Mesendoderm (in vitro differentiated cells): Measurements from ENCODE around the gene MAP4K2.
A peak's percentile ranks its signal among the peaks of the same experiment; 100 is the strongest.

Experiments
- DNase-seq: peaks from one replicate; pipeline ENCODE4 v3.0.0; 2013
- H2AK5ac ChIP-seq: 2 replicates; pipeline ENCODE4 v1.6.1; 2013; ENCODE audit warnings: low read length, inconsistent platforms
- H2BK120ac ChIP-seq: 2 replicates; pipeline ENCODE4 v1.6.1; 2013; ENCODE audit warnings: low read depth, mild to moderate bottlenecking, low read length, moderate library complexity, mixed read lengths
- H2BK15ac ChIP-seq: replicated peaks from 2 replicates; pipeline ENCODE4 v1.6.1; 2013; ENCODE audit warnings: low read depth, mild to moderate bottlenecking, moderate library complexity
- H2BK5ac ChIP-seq: 2 replicates; pipeline ENCODE4 v1.6.1; 2013; ENCODE audit warnings: low read length, inconsistent platforms
- H3K18ac ChIP-seq: 2 replicates; pipeline ENCODE4 v1.6.1; 2013; ENCODE audit warnings: mild to moderate bottlenecking, low read length, mixed read lengths
- H3K23ac ChIP-seq: one replicate; pipeline ENCODE4 v1.6.1; 2013; ENCODE audit warnings: low read length
- H3K27ac ChIP-seq: 2 replicates; pipeline ENCODE4 v1.5.1; 2013; ENCODE audit warnings: low read depth, mild to moderate bottlenecking, inconsistent platforms, low read length, moderate library complexity
- H3K27me3 ChIP-seq: 2 replicates; pipeline ENCODE4 v1.6.1; 2013; ENCODE audit warnings: low read length, control low read depth, mild to moderate bottlenecking, inconsistent platforms; ENCODE audit not compliant: insufficient read depth, poor library complexity
- H3K36me3 ChIP-seq: 2 replicates; pipeline ENCODE4 v1.6.1; 2013; ENCODE audit warnings: low read length, inconsistent platforms; ENCODE audit not compliant: control insufficient read depth, insufficient read depth
- H3K4ac ChIP-seq: one replicate; pipeline ENCODE4 v1.6.1; 2013; ENCODE audit warnings: low read depth, mild to moderate bottlenecking, low read length, moderate library complexity
- H3K4me1 ChIP-seq: 2 replicates; pipeline ENCODE4 v1.6.1; 2013; ENCODE audit warnings: low read depth, low read length, inconsistent platforms; ENCODE audit not compliant: control insufficient read depth
- H3K4me2 ChIP-seq: 2 replicates; pipeline ENCODE4 v1.6.1; 2013; ENCODE audit warnings: low read length
- H3K4me3 ChIP-seq: 2 replicates; pipeline ENCODE4 v1.5.1; 2013; ENCODE audit warnings: mild to moderate bottlenecking, low read length
- H3K56ac ChIP-seq: one replicate; pipeline ENCODE4 v1.6.1; 2013; ENCODE audit warnings: low read length
- H3K79me1 ChIP-seq: 2 replicates; pipeline ENCODE4 v1.6.1; 2013; ENCODE audit warnings: low read length, inconsistent platforms
- H3K79me2 ChIP-seq: 2 replicates; pipeline ENCODE4 v1.6.1; 2013; ENCODE audit warnings: mild to moderate bottlenecking, low read length; ENCODE audit not compliant: control insufficient read depth, insufficient read depth
- H3K9ac ChIP-seq: 2 replicates; pipeline ENCODE4 v1.6.1; 2013; ENCODE audit warnings: low read length, inconsistent platforms
- H4K5ac ChIP-seq: one replicate; pipeline ENCODE4 v1.6.1; 2013; ENCODE audit warnings: low read length
- H4K8ac ChIP-seq: one replicate; pipeline ENCODE4 v1.6.1; 2013; ENCODE audit warnings: low read depth, mild to moderate bottlenecking, control low read depth, low read length, moderate library complexity
- WGBS: extraction: QIAGEN DNeasy Blood & Tissue Kit; methylation state at CpG from one replicate; pipeline ENCODE4 v1.1.7; 2013; ENCODE audit warnings: low lambda C conversion rate, missing lambda C conversion rate; ENCODE audit not compliant: insufficient coverage; ENCODE audit errors: extremely low coverage; 5-methylcytosine and 5-hydroxymethylcytosine counted together

MAP4K2 gene

DNA sequence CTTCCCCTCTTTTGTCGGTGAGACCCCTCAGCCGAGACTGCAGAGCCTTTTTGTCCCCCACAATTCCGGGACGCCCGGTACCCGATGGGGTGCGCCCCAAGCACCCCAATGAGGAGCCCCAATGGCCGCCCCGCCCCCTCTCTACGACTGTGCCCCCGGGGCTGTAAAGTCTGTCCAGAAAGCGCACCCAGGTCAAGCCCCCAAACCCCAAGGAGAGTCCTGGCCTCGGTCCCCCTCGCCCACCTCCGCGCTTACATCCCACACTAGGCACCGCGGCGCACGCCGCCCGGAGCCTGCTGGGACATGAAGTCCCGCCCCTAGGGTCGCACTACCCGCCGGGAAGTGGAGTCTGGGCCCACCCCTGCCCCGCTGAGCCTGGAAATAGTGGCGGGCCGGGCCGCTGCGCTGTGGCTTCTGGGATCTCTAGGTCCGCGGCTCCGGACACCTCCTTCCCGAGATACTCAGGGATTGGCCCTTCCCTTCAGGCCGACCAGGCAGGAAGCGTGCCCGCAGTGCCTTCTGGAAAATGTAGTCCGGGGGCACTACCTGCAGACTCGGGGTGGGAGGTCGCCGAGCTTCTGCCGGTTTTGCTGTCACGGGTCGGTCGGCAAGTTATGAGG is 7.4 kb upstream of the MAP4K2 start, which contains the start of gene MEN1:
MEN1 (minus strand) TSS at position 281 of the 620 bp plus-strand sequence. CDS start 442 bp downstream, outside the sequence.
- Histone ChIP-seq H3K27ac (no peak within 1 kb of the TSS), H2BK5ac (no peak within 1 kb of the TSS)
- WGBS: no CpG with 5 or more reads among the region's 46 CpGs

DNA sequence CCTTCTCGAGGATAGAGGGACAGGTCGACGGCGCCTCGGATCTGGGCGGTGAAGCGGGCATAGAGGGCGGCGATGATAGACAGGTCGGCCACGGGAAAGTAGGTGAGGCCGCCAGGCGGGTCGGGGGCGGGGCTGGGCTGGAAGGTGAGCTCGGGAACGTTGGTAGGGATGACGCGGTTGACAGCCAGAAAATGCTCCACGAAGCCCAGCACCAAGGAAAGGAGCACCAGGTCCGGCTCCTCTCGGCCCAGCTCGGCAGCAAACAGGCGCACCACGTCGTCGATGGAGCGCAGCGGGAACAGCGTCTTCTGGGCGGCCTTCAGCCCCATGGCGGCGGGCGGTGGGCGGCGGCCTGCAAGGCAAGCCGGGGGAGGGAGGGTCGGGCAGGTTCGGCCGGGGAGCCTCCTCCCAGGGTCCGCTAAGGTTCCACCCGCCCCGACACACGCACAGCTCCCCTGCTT is 6.8 kb upstream of the MAP4K2 start:
- DNase-seq: peak; percentile 65
- no peak overlapping the region for H4K5ac ChIP-seq
- no peak overlapping the region for H2AK5ac ChIP-seq
- peak overlapping the region; percentile 78 for H3K4ac ChIP-seq
- peaks cover 3% of the 10 kb centered on the region for H3K79me2 ChIP-seq
- no peak overlapping the region for H2BK15ac ChIP-seq
- H3K27ac ChIP-seq: no peak overlapping the region
- no peaks in the 10 kb centered on the region for H3K27me3 ChIP-seq
- peak overlapping the region; percentile 86 for H3K56ac ChIP-seq
- H3K36me3 ChIP-seq: peaks cover 3% of the 10 kb centered on the region
- H3K18ac ChIP-seq: peak overlapping the region; percentile 44
- H3K9ac ChIP-seq: peak overlapping the region; percentile 76
- H3K23ac ChIP-seq: no peak overlapping the region
- H2BK120ac ChIP-seq: no peak overlapping the region
- peak overlapping the region; percentile 80 for H3K4me3 ChIP-seq
- no CpG with 5 or more reads among the region's 44 CpGs for WGBS
- H4K8ac ChIP-seq: no peak overlapping the region
- H3K4me1 ChIP-seq: peaks cover 3% of the 10 kb centered on the region
- H3K4me2 ChIP-seq: peak overlapping the region; percentile 95
- peaks cover 5% of the 10 kb centered on the region for H3K79me1 ChIP-seq
- no peak overlapping the region for H2BK5ac ChIP-seq

More for the DNA sequence above, 7.4 kb upstream of the MAP4K2 start, which contains the start of gene MEN1:
- H3K4me1 ChIP-seq: peaks cover 3% of the 10 kb centered on the region
- no peak within 1 kb of the TSS for H4K8ac ChIP-seq
- H2BK120ac ChIP-seq: no peak within 1 kb of the TSS
- H3K4me2 ChIP-seq: peak within 1 kb of the TSS; percentile 95
- H2AK5ac ChIP-seq: no peak within 1 kb of the TSS
- peaks cover 5% of the 10 kb centered on the region for H3K79me1 ChIP-seq
- H4K5ac ChIP-seq: no peak within 1 kb of the TSS
- H3K18ac ChIP-seq: peak within 1 kb of the TSS; percentile 44
- H2BK15ac ChIP-seq: no peak within 1 kb of the TSS
- H3K23ac ChIP-seq: no peak within 1 kb of the TSS
- peak; percentile 99 for DNase-seq
- no peaks in the 10 kb centered on the region for H3K27me3 ChIP-seq
- peak within 1 kb of the TSS; percentile 76 for H3K9ac ChIP-seq
- H3K79me2 ChIP-seq: peaks cover 3% of the 10 kb centered on the region
- H3K56ac ChIP-seq: peak within 1 kb of the TSS; percentile 86
- H3K36me3 ChIP-seq: peaks cover 1% of the 10 kb centered on the region
- H3K4ac ChIP-seq: peak within 1 kb of the TSS; percentile 78
- peak within 1 kb of the TSS; percentile 80 for H3K4me3 ChIP-seq

DNA sequence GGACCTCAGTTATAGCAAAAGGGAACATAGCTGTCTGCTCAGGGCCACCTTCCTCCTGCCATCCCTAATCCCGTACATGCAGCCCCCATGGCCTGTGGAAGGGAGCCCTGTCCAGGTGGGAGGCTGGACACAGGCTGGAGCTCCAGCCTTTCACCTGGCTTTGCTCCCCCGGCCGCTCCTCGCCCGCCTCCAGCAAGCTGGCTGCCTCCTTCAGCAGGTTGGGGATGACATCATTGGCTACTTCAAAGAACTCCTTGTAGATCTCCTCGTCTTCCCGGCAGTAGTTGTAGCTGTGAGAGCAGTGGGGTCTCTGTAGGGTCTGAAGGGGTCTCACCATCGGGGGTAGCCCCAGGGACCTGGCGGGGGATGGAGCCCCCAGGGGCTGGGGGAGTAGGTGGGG is 2.5 kb upstream of the MAP4K2 start:
- Histone ChIP-seq H3K23ac (no peak overlapping the region), H3K4ac (no peak overlapping the region), H2BK15ac (no peak overlapping the region), H2BK120ac (no peak overlapping the region), H3K56ac (no peak overlapping the region), H3K27ac (no peak overlapping the region), H3K36me3 (peaks cover 4% of the 10 kb centered on the region), H3K9ac (no peak overlapping the region), H3K27me3 (no peaks in the 10 kb centered on the region), H3K18ac (no peak overlapping the region), H3K4me2 (no peak overlapping the region), H3K4me3 (no peak overlapping the region), H2AK5ac (no peak overlapping the region), H2BK5ac (no peak overlapping the region), H3K79me1 (peaks cover 5% of the 10 kb centered on the region), H4K8ac (no peak overlapping the region), H3K4me1 (peaks cover 3% of the 10 kb centered on the region), H4K5ac (no peak overlapping the region), H3K79me2 (peaks cover 3% of the 10 kb centered on the region)
- DNase-seq: no peak
- no CpG with 5 or more reads among the region's 9 CpGs for WGBS

DNA sequence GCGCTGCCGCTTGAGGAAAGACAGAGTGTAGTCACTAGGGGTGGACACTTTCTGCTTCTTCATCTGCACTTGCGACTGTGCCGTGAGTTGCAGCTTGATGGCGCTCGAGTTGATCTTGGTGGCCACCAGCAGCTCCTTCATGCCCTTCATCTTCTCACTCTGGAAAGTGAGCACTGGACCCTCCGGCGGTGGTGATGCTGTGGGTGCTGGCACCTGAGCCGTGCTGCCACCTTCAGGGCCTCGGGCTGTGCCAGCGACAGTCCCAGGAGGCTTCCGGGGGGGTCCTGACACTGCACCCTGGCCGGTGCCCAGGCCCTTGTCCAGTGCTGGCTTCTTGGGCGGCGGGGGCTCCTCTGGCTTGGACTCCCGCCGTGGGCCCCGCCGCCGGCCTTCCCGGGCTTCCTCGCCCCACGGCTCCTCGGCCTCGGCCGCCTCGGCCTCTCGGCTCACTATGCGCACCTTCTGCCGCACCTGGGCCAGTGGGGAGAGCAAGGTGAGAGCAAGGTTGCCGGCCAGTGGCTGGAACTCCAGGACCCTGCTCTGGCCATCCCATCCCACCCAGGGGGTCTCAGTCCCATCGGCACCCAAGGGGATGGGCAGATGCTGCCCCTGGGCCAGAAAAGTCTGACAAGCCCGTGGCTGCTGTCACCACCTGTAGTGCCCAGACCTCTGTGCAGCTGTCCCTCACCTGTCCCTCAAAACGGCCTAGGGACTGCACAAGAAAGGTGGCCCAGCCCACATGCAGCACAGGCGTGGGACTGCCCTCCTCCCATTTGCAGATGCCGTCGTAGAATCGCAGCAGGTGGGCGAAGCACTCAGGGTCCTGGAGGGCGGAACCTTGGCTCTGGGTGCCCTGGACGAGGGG is 1.6 kb upstream of the MAP4K2 start:
- H3K36me3 ChIP-seq: peaks cover 4% of the 10 kb centered on the region
- H3K79me1 ChIP-seq: peaks cover 5% of the 10 kb centered on the region
- peak; percentile 44 for DNase-seq

DNA sequence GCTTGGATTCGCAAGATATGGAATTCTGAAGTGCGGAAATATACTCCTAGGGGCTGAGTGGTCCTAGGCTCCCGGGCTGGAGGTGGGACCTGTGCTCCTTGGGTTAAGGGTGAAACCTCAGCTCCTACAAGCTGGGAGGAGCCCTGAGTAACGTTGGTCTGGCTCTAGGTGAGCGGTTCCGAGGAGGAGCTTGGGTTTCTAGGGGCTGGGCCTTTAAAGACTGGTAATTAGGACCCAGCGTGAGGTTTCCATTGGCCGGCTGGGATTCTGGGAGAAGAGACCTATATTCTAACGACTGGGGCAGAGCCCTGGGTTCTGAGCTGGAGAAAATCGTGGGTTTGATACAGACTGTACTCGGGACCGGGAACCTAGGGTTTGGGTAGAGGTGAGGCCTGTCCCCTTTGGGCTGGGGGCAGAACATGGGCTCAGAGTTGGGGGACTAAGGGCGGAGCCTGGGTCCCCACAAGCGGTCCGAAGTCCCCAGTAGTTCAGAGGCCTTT is 882 bp upstream of the MAP4K2 start:
- Histone ChIP-seq H3K56ac (peak overlapping the region; percentile 59), H4K5ac (no peak overlapping the region), H3K18ac (no peak overlapping the region), H3K27ac (peak overlapping the region; percentile 18), H2BK5ac (no peak overlapping the region), H3K27me3 (no peaks in the 10 kb centered on the region), H3K79me1 (peaks cover 2% of the 10 kb centered on the region), H3K23ac (no peak overlapping the region), H4K8ac (no peak overlapping the region), H3K9ac (peak overlapping the region; percentile 46), H2BK120ac (no peak overlapping the region), H3K4me2 (peak overlapping the region; percentile 34), H3K79me2 (no peaks in the 10 kb centered on the region), H3K36me3 (peaks cover 4% of the 10 kb centered on the region), H3K4me1 (no peaks in the 10 kb centered on the region), H3K4ac (no peak overlapping the region), H3K4me3 (no peak overlapping the region), H2BK15ac (no peak overlapping the region), H2AK5ac (no peak overlapping the region)
- DNase-seq: peak; percentile 82
- WGBS: no CpG with 5 or more reads among the region's 15 CpGs

More for the DNA sequence above, 1.6 kb upstream of the MAP4K2 start:
- Histone ChIP-seq H3K4me2 (no peak overlapping the region), H4K8ac (no peak overlapping the region), H3K4ac (no peak overlapping the region), H3K79me2 (peaks cover 3% of the 10 kb centered on the region), H3K23ac (no peak overlapping the region), H3K56ac (peak overlapping the region; percentile 22), H2BK120ac (no peak overlapping the region), H3K18ac (no peak overlapping the region), H3K4me3 (no peak overlapping the region), H3K27me3 (no peaks in the 10 kb centered on the region), H2AK5ac (no peak overlapping the region), H3K9ac (peak overlapping the region; percentile 46), H2BK5ac (no peak overlapping the region), H2BK15ac (no peak overlapping the region), H4K5ac (no peak overlapping the region), H3K27ac (no peak overlapping the region), H3K4me1 (peaks cover 3% of the 10 kb centered on the region)
- WGBS: no CpG with 5 or more reads among the region's 41 CpGs
